Cerebellar cortex (tissue), 1 donor: ENCODE measurements around the gene GRIN2C.

Experiments used
- DNase-seq: peaks from one replicate; pipeline ENCODE4 v3.0.0-alpha.2; 2015; ENCODE audit warnings: low spot score

Gene GRIN2C

GRCh38 chr17:74799097-74799496, 60.6 kb downstream of the GRIN2C start:
- DNase-seq = peak; percentile 78

- DNase-seq = no peak
Observed at GRCh38 chr17:74798239-74798707, 61.4 kb downstream of the GRIN2C start.

GRCh38 chr17:74797824-74798223, 61.9 kb downstream of the GRIN2C start:
- DNase-seq = no peak

- DNase-seq = no peak
Observed at GRCh38 chr17:74796866-74797265, 62.8 kb downstream of the GRIN2C start.

GRCh38 chr17:74796211-74796610, 63.5 kb downstream of the GRIN2C start:
- peak; percentile 88 for DNase-seq

GRCh38 chr17:74795327-74796020, 64.2 kb downstream of the GRIN2C start:
- no peak for DNase-seq

GRCh38 chr17:74792586-74793105, 67.0 kb downstream of the GRIN2C start:
- DNase-seq = no peak
